Measurements from ENCODE around the gene TPP1.

TPP1 gene

GRCh38 chr11:6619004-6619745 is at the start of gene TPP1:
TPP1 (minus strand) TSS chr11:6619422; CDS start chr11:6619400, 22 bp downstream.
- peak within 1 kb of the TSS; percentile 48 for H3K27ac ChIP-seq (ENCODE audit: low read depth, low read length)

DNA sequence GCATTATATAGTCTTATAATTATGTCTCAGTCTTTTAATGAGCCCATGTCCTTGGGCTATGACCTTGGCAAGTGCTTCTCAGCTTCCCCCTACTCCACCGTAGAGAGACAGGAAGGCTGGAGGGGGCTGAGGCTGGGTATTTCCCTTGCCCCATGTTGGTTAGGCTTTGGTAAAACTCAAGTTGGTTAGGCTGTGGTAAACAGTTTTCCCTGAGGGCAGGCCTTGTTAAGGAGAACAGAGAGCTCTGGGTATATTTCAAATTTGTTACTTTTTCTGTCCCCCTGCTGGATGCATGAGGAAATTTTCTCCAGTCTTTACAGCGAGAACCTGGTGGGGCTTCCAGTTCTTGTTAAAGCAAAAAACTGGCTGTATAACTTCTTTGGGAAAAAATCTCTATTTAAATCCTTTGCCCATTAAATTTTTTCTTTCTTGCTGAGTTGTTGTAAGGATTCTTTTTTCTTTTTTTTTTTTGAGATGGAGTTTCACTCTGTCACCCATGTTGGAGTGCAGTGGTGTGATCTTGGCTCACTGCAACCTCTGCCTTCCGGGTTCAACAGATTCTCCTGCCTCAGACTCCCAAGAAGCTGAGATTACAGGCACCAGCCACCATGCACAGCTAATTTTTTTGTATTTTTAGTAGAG is 48.6 kb upstream of the TPP1 start:
- no peaks in the 10 kb centered on the region for H3K27me3 ChIP-seq (ENCODE audit: control insufficient read depth, insufficient read depth, low read length)
- H3K9ac ChIP-seq (ENCODE audit: low read depth, low read length) = no peak overlapping the region
- H3K9me3 ChIP-seq (ENCODE audit: control insufficient read depth, insufficient read depth, low read length) = no peaks in the 10 kb centered on the region
- no peak overlapping the region for H3K4me3 ChIP-seq (ENCODE audit: low read depth, low read length)
- H3K36me3 ChIP-seq (ENCODE audit: control insufficient read depth, insufficient read depth, low read length) = no peaks in the 10 kb centered on the region
- H3K27ac ChIP-seq (ENCODE audit: low read depth, low read length) = no peak overlapping the region
- H3K4me1 ChIP-seq (ENCODE audit: control insufficient read depth, insufficient read depth, low read length) = no peaks in the 10 kb centered on the region

More at GRCh38 chr11:6619004-6619745, at the start of gene TPP1:
- Histone ChIP-seq H3K9ac (ENCODE audit: low read depth, low read length) (peak within 1 kb of the TSS; percentile 33), H3K27me3 (ENCODE audit: control insufficient read depth, insufficient read depth, low read length) (no peaks in the 10 kb centered on the region), H3K4me1 (ENCODE audit: control insufficient read depth, insufficient read depth, low read length) (peaks cover 22% of the 10 kb centered on the region), H3K4me3 (ENCODE audit: low read depth, low read length) (peak within 1 kb of the TSS; percentile 87), H3K36me3 (ENCODE audit: control insufficient read depth, insufficient read depth, low read length) (peaks cover 24% of the 10 kb centered on the region), H3K9me3 (ENCODE audit: control insufficient read depth, insufficient read depth, low read length) (no peaks in the 10 kb centered on the region)

DNA sequence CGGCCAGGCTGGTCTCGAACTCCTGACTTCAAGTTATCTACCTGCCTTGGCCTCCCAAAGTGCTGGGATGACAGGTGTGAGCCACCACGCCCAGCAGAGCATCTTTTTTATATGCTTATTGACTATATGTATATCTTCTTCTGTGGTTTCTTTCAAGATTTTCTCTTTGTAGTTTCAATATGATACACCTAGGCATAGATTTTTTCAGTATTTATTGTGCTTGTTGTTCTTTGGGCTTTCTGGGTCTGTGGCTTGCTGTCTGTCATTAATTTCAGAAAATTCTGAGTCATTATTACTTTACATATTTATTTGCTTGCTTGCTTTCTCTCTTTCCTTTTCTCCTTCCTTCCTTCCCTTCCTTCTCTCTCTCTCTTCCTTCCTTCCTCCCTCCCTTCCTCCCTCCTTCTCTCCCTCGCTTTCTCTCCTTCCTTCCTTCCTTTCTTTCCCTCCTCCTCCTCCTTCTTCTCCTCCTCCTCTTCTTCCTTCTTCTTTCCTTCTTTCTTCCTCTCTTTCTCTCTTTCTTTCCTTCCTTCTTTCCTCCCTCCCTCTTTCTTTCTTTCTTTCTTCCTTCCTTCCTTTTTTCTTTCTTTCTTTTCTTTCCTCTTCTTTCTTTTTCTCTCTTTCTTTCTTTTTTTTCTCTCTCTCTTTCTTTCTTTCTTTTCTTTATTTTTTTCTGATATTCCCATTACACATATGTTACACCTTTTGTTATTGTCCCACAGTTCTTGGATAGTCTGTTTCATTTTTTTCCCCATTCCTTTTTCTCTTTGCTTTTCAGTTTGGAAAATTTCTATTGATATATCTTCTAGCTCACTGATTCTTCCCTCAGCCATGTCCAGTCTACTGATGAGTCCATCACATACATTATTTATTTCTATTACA is 47.3 kb upstream of the TPP1 start:
- Histone ChIP-seq H3K36me3 (ENCODE audit: control insufficient read depth, insufficient read depth, low read length) (no peaks in the 10 kb centered on the region), H3K4me1 (ENCODE audit: control insufficient read depth, insufficient read depth, low read length) (no peaks in the 10 kb centered on the region), H3K9me3 (ENCODE audit: control insufficient read depth, insufficient read depth, low read length) (no peaks in the 10 kb centered on the region), H3K27me3 (ENCODE audit: control insufficient read depth, insufficient read depth, low read length) (no peaks in the 10 kb centered on the region), H3K9ac (ENCODE audit: low read depth, low read length) (no peak overlapping the region), H3K27ac (ENCODE audit: low read depth, low read length) (no peak overlapping the region), H3K4me3 (ENCODE audit: low read depth, low read length) (no peak overlapping the region)

- Histone ChIP-seq H3K4me3 (ENCODE audit: low read depth, low read length) (no peak overlapping the region), H3K9me3 (ENCODE audit: control insufficient read depth, insufficient read depth, low read length) (no peaks in the 10 kb centered on the region), H3K27ac (ENCODE audit: low read depth, low read length) (no peak overlapping the region), H3K9ac (ENCODE audit: low read depth, low read length) (no peak overlapping the region), H3K27me3 (ENCODE audit: control insufficient read depth, insufficient read depth, low read length) (no peaks in the 10 kb centered on the region), H3K4me1 (ENCODE audit: control insufficient read depth, insufficient read depth, low read length) (no peaks in the 10 kb centered on the region), H3K36me3 (ENCODE audit: control insufficient read depth, insufficient read depth, low read length) (no peaks in the 10 kb centered on the region)
Measured at GRCh38 chr11:6664551-6664950, 45.3 kb upstream of the TPP1 start.

- H3K9ac ChIP-seq (ENCODE audit: low read depth, low read length) = no peak overlapping the region
- no peak overlapping the region for H3K27ac ChIP-seq (ENCODE audit: low read depth, low read length)
- no peaks in the 10 kb centered on the region; the same call in 1 of the 2 replicates for H3K27me3 ChIP-seq (ENCODE audit: control insufficient read depth, insufficient read depth, low read length)
Measured at GRCh38 chr11:6663794-6664469, 44.7 kb upstream of the TPP1 start.

DNA sequence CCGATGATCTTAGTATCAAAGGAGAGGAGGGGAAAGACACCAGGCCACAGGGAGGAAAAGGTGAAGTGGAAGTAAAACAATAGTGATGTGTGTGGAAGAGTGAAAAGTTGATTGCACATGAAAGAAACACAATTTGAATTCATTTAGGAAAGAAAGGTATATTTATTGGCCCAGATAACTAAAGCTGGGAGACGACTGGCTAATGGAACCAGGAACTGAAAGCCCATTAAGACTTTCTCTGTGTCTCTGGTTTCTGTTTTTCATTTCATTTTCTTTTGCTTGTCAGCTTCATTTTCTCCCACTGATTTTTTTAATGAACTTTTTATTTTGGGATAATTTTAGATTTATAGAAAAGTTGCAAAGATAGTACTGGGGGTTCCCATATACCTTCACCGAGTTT is 41.5 kb upstream of the TPP1 start:
- Histone ChIP-seq H3K4me1 (ENCODE audit: control insufficient read depth, insufficient read depth, low read length) (peaks cover 9% of the 10 kb centered on the region; the same call in 1 of the 2 replicates), H3K27me3 (ENCODE audit: control insufficient read depth, insufficient read depth, low read length) (peaks cover 18% of the 10 kb centered on the region), H3K9ac (ENCODE audit: low read depth, low read length) (no peak overlapping the region), H3K4me3 (ENCODE audit: low read depth, low read length) (no peak overlapping the region), H3K36me3 (ENCODE audit: control insufficient read depth, insufficient read depth, low read length) (no peaks in the 10 kb centered on the region), H3K27ac (ENCODE audit: low read depth, low read length) (no peak overlapping the region), H3K9me3 (ENCODE audit: control insufficient read depth, insufficient read depth, low read length) (no peaks in the 10 kb centered on the region)

More at GRCh38 chr11:6663794-6664469, 44.7 kb upstream of the TPP1 start:
- Histone ChIP-seq H3K4me3 (ENCODE audit: low read depth, low read length) (no peak overlapping the region), H3K9me3 (ENCODE audit: control insufficient read depth, insufficient read depth, low read length) (no peaks in the 10 kb centered on the region), H3K36me3 (ENCODE audit: control insufficient read depth, insufficient read depth, low read length) (no peaks in the 10 kb centered on the region), H3K4me1 (ENCODE audit: control insufficient read depth, insufficient read depth, low read length) (no peaks in the 10 kb centered on the region)

DNA sequence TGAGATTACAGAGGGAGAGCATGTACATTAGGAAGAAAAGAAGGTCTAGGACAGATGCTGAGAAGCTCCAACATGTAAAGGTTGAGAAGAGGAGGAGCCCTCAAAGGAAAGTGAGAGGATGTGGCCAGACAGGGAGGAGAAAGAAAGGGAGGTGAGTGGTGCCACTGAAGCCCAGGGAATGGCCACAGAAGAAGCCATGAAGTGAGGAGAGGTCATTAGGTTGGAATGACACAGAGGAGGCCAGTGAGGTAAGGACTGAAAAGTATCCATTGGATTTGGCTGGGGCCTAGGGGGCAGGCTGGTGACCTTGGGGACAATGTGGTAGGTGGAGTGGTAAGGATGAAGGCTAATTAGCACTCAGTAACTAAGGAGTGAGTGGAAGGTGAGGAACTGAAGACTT is 39.4 kb upstream of the TPP1 start:
- no peak overlapping the region for H3K9ac ChIP-seq (ENCODE audit: low read depth, low read length)
- H3K27ac ChIP-seq (ENCODE audit: low read depth, low read length) = no peak overlapping the region
- no peak overlapping the region for H3K4me3 ChIP-seq (ENCODE audit: low read depth, low read length)
- no peaks in the 10 kb centered on the region for H3K9me3 ChIP-seq (ENCODE audit: control insufficient read depth, insufficient read depth, low read length)
- peaks cover 9% of the 10 kb centered on the region; the same call in 1 of the 2 replicates for H3K4me1 ChIP-seq (ENCODE audit: control insufficient read depth, insufficient read depth, low read length)
- peaks cover 32% of the 10 kb centered on the region for H3K27me3 ChIP-seq (ENCODE audit: control insufficient read depth, insufficient read depth, low read length)
- no peaks in the 10 kb centered on the region for H3K36me3 ChIP-seq (ENCODE audit: control insufficient read depth, insufficient read depth, low read length)

DNA sequence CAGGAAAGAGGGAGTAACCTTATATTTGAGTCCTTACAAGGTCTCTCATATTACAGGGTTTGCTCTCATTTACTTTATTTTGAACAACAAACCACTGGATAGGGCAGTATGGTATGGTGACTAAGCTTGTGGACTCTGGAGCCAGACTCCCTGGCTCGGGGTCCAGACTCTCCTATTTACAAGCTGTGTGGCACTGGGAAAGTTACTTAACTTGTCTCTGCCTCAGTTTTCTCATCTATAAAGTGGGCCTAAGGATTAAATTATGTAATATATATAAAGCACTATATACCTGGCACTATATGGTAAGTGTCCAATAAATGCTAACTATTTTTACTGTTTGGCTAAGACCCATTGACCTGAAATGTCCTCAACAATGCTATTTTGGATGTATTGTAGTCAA is 38.1 kb upstream of the TPP1 start:
- H3K9me3 ChIP-seq (ENCODE audit: control insufficient read depth, insufficient read depth, low read length) = no peaks in the 10 kb centered on the region
- no peak overlapping the region for H3K9ac ChIP-seq (ENCODE audit: low read depth, low read length)
- H3K4me1 ChIP-seq (ENCODE audit: control insufficient read depth, insufficient read depth, low read length) = peaks cover 9% of the 10 kb centered on the region; the same call in 1 of the 2 replicates
- no peak overlapping the region for H3K4me3 ChIP-seq (ENCODE audit: low read depth, low read length)
- H3K27ac ChIP-seq (ENCODE audit: low read depth, low read length) = no peak overlapping the region
- H3K36me3 ChIP-seq (ENCODE audit: control insufficient read depth, insufficient read depth, low read length) = no peaks in the 10 kb centered on the region
- H3K27me3 ChIP-seq (ENCODE audit: control insufficient read depth, insufficient read depth, low read length) = peaks cover 32% of the 10 kb centered on the region

GRCh38 chr11:6656936-6657335 is 37.7 kb upstream of the TPP1 start:
- H3K36me3 ChIP-seq (ENCODE audit: control insufficient read depth, insufficient read depth, low read length) = no peaks in the 10 kb centered on the region
- no peak overlapping the region for H3K9ac ChIP-seq (ENCODE audit: low read depth, low read length)
- no peaks in the 10 kb centered on the region for H3K9me3 ChIP-seq (ENCODE audit: control insufficient read depth, insufficient read depth, low read length)
- peaks cover 9% of the 10 kb centered on the region; the same call in 1 of the 2 replicates for H3K4me1 ChIP-seq (ENCODE audit: control insufficient read depth, insufficient read depth, low read length)
- H3K27me3 ChIP-seq (ENCODE audit: control insufficient read depth, insufficient read depth, low read length) = peaks cover 32% of the 10 kb centered on the region
- peak overlapping the region; percentile 84 for H3K4me3 ChIP-seq (ENCODE audit: low read depth, low read length)
- H3K27ac ChIP-seq (ENCODE audit: low read depth, low read length) = no peak overlapping the region

GRCh38 chr11:6656584-6656915 is 37.3 kb upstream of the TPP1 start:
- Histone ChIP-seq H3K9me3 (ENCODE audit: control insufficient read depth, insufficient read depth, low read length) (no peaks in the 10 kb centered on the region), H3K36me3 (ENCODE audit: control insufficient read depth, insufficient read depth, low read length) (no peaks in the 10 kb centered on the region), H3K4me3 (ENCODE audit: low read depth, low read length) (peak overlapping the region; percentile 84), H3K27me3 (ENCODE audit: control insufficient read depth, insufficient read depth, low read length) (peaks cover 32% of the 10 kb centered on the region), H3K4me1 (ENCODE audit: control insufficient read depth, insufficient read depth, low read length) (peaks cover 9% of the 10 kb centered on the region; the same call in 1 of the 2 replicates), H3K9ac (ENCODE audit: low read depth, low read length) (no peak overlapping the region), H3K27ac (ENCODE audit: low read depth, low read length) (no peak overlapping the region)
